Endothelial cell of umbilical vein (primary cell): ENCODE results near the gene GALNT2.

Experiments
- CTCF ChIP-seq, 2 donors: IDR thresholded peaks; 1 replicate in 1 of 2; 2 replicates in 1 of 2; pipeline ENCODE4 v1.5.1; 2011; ENCODE audit warnings: low read length in 2 of 2, mild to moderate bottlenecking in 2 of 2, moderate library complexity in 2 of 2, control low read depth in 1 of 2, inconsistent platforms in 1 of 2, low read depth in 1 of 2; ENCODE audit not compliant: insufficient read depth in 1 of 2; ENCODE audit errors: extremely low read depth in 1 of 2
- EZH2 ChIP-seq: IDR thresholded peaks from 2 replicates; pipeline ENCODE4 v1.6.1; 2012; ENCODE audit warnings: borderline replicate concordance, low read depth, mild to moderate bottlenecking, moderate library complexity, low read length, inconsistent platforms; ENCODE audit not compliant: severe bottlenecking
- FOS ChIP-seq: IDR thresholded peaks from 2 replicates; pipeline ENCODE4 v1.6.1; 2011; ENCODE audit warnings: mild to moderate bottlenecking, low read length, moderate library complexity, borderline replicate concordance; ENCODE audit not compliant: insufficient read depth
- GATA2 ChIP-seq: IDR thresholded peaks from 2 replicates; pipeline ENCODE4 v1.7.0; 2011; ENCODE audit warnings: low read depth, mild to moderate bottlenecking, moderate library complexity, mixed read lengths, low read length; ENCODE audit not compliant: insufficient read length, insufficient read depth
- JUN ChIP-seq: IDR thresholded peaks from 2 replicates; pipeline ENCODE4 v1.6.1; 2011; ENCODE audit warnings: borderline replicate concordance, low read depth; ENCODE audit not compliant: insufficient read length, insufficient read depth
- MAX ChIP-seq: IDR thresholded peaks from 2 replicates; pipeline ENCODE4 v1.6.1; 2011; ENCODE audit not compliant: insufficient read depth, insufficient read length
- MYC ChIP-seq: IDR thresholded peaks from one replicate; pipeline ENCODE4 v1.6.1; 2011; ENCODE audit warnings: mild to moderate bottlenecking, low read depth, low read length
- POLR2A ChIP-seq: IDR thresholded peaks from 2 replicates; pipeline ENCODE4 v1.6.1; 2012; ENCODE audit warnings: low read depth, mild to moderate bottlenecking, control low read depth, low read length
- POLR2AphosphoS5 ChIP-seq: IDR thresholded peaks from 2 replicates; pipeline ENCODE4 v1.6.1; 2012; ENCODE audit warnings: low read depth, mild to moderate bottlenecking, control low read depth, low read length, moderate library complexity; ENCODE audit not compliant: insufficient read depth

- TF ChIP-seq CTCF (IDR thresholded peaks at IDR 0.05; ENCODE audit: extremely low read depth in 1 of 2, insufficient read depth in 1 of 2, low read depth in 1 of 2, low read length in 2 of 2) (no peak), MAX (no peak), FOS (no peak), EZH2 (no peak), MYC (no peak), POLR2A (no peak), POLR2AphosphoS5 (no peak), JUN (no peak), GATA2 (no peak)
These were observed 15.2 kb downstream of the GALNT2 start for GRCh38 chr1:230082211-230082610.
